Panc1 (cell line): ENCODE results near the gene SPATA20.

Experiments used
- CTCF ChIP-seq: fragments of 450-650 bp; IDR thresholded peaks from 2 replicates; pipeline ENCODE4 v1.5.1; 2017; ENCODE audit warnings: mild to moderate bottlenecking
- TCF7L2 ChIP-seq: IDR thresholded peaks from 2 replicates; pipeline ENCODE4 v1.6.1; 2011; ENCODE audit warnings: mild to moderate bottlenecking, low read depth, low read length, inconsistent platforms

GRCh38 chr17:50571681-50572080 is 24.7 kb downstream of the SPATA20 start:
- no peak for TF ChIP-seq CTCF
- no peak for TF ChIP-seq TCF7L2
